H9 (cell line): ENCODE measurements around the gene PHACTR1. TPM values are rescaled to one million over a fixed set of nuclear protein-coding genes. Genes with fewer than 3 reads are reported as not detected.
A peak's percentile ranks its signal among the peaks of the same experiment; 100 is the strongest.

ENCODE experiments used
- DNase-seq: peaks from one replicate; pipeline ENCODE4 v3.0.0-alpha.2; 2017
- H2AFZ ChIP-seq: one replicate; pipeline ENCODE4 v1.6.1; 2013; ENCODE audit warnings: mild to moderate bottlenecking, low read length, control low read depth, moderate library complexity
- H2AK5ac ChIP-seq: 2 replicates; pipeline ENCODE4 v1.6.1; 2013; ENCODE audit warnings: low read length, control low read depth, mixed read lengths; ENCODE audit not compliant: insufficient read length
- H2BK120ac ChIP-seq: one replicate; pipeline ENCODE4 v1.6.1; 2013; ENCODE audit warnings: low read depth, mild to moderate bottlenecking, low read length, control low read depth, inconsistent platforms; ENCODE audit not compliant: poor library complexity, severe bottlenecking
- H2BK12ac ChIP-seq: 2 replicates; pipeline ENCODE4 v1.6.1; 2013; ENCODE audit warnings: low read length, control low read depth, mixed read lengths, low read depth; ENCODE audit not compliant: insufficient read length
- H2BK15ac ChIP-seq: 2 replicates; pipeline ENCODE4 v1.6.1; 2013; ENCODE audit warnings: low read depth, low read length, control low read depth
- H2BK20ac ChIP-seq: one replicate; pipeline ENCODE4 v1.6.1; 2013; ENCODE audit warnings: low read depth, mild to moderate bottlenecking, low read length, control low read depth, inconsistent platforms; ENCODE audit not compliant: poor library complexity, severe bottlenecking
- H2BK5ac ChIP-seq: 2 replicates; pipeline ENCODE4 v1.6.1; 2013; ENCODE audit warnings: low read length, control low read depth, mixed read lengths; ENCODE audit not compliant: insufficient read length
- H3K14ac ChIP-seq: 2 replicates; pipeline ENCODE4 v1.6.1; 2013; ENCODE audit warnings: low read length, control low read depth; ENCODE audit not compliant: insufficient read depth
- H3K18ac ChIP-seq: 2 replicates; pipeline ENCODE4 v1.6.1; 2013; ENCODE audit warnings: low read depth, mild to moderate bottlenecking, mixed read lengths, low read length, control low read depth; ENCODE audit not compliant: insufficient read length
- H3K23ac ChIP-seq: 2 replicates; pipeline ENCODE4 v1.6.1; 2013; ENCODE audit warnings: low read length, control low read depth, mixed read lengths, low read depth; ENCODE audit not compliant: insufficient read length
- H3K23me2 ChIP-seq: 2 replicates; pipeline ENCODE4 v1.6.1; 2013; ENCODE audit warnings: low read depth, mild to moderate bottlenecking, mixed read lengths, low read length, control low read depth; ENCODE audit not compliant: insufficient read length, poor library complexity, severe bottlenecking
- H3K27ac ChIP-seq: 2 replicates; pipeline ENCODE4 v1.5.1; 2013; ENCODE audit warnings: low read length, control low read depth, mixed read lengths, low read depth; ENCODE audit not compliant: insufficient read length
- H3K27me3 ChIP-seq: 2 replicates; pipeline ENCODE4 v1.6.1; 2013; ENCODE audit warnings: low read length, control low read depth, inconsistent platforms; ENCODE audit not compliant: insufficient read depth
- H3K4ac ChIP-seq: 2 replicates; pipeline ENCODE4 v1.6.1; 2013; ENCODE audit warnings: low read depth, mild to moderate bottlenecking, control low read depth, inconsistent platforms, low read length, moderate library complexity
- H3K4me1 ChIP-seq: 2 replicates; pipeline ENCODE4 v1.6.1; 2013; ENCODE audit warnings: low read length, control low read depth, inconsistent platforms; ENCODE audit not compliant: insufficient read depth
- H3K4me2 ChIP-seq: 2 replicates; pipeline ENCODE4 v1.6.1; 2013; ENCODE audit warnings: low read length, control low read depth, mixed read lengths; ENCODE audit not compliant: insufficient read length, insufficient read depth
- H3K56ac ChIP-seq: 2 replicates; pipeline ENCODE4 v1.6.1; 2013; ENCODE audit warnings: low read depth, mild to moderate bottlenecking, mixed read lengths, low read length, control low read depth; ENCODE audit not compliant: insufficient read length
- H3K79me1 ChIP-seq: 2 replicates; pipeline ENCODE4 v1.6.1; 2013; ENCODE audit warnings: low read depth, mild to moderate bottlenecking, moderate library complexity, low read length, control low read depth, inconsistent platforms; ENCODE audit not compliant: insufficient read depth, poor library complexity, severe bottlenecking
- H3K79me2 ChIP-seq: 2 replicates; pipeline ENCODE4 v1.6.1; 2013; ENCODE audit warnings: low read length, control low read depth, inconsistent platforms; ENCODE audit not compliant: insufficient read depth
- H3K9ac ChIP-seq: 2 replicates; pipeline ENCODE4 v1.6.1; 2013; ENCODE audit warnings: low read length, control low read depth, mixed read lengths; ENCODE audit not compliant: insufficient read length; ENCODE audit errors: extremely low read depth
- H3K9me3 ChIP-seq: one replicate; pipeline ENCODE4 v1.6.1; 2013; ENCODE audit warnings: low read depth, low read length, inconsistent platforms; ENCODE audit not compliant: control insufficient read depth
- H3T11ph ChIP-seq: one replicate; pipeline ENCODE4 v1.6.1; 2013; ENCODE audit warnings: mild to moderate bottlenecking, low read length, control low read depth, inconsistent platforms
- H4K20me1 ChIP-seq: one replicate; pipeline ENCODE4 v1.6.1; 2013; ENCODE audit not compliant: control insufficient read depth, insufficient read length, insufficient read depth
- H4K5ac ChIP-seq: 2 replicates; pipeline ENCODE4 v1.6.1; 2013; ENCODE audit warnings: low read depth, mild to moderate bottlenecking, mixed read lengths, low read length, control low read depth; ENCODE audit not compliant: insufficient read length
- H4K8ac ChIP-seq: replicated peaks from 2 replicates; pipeline ENCODE4 v1.6.1; 2013; ENCODE audit warnings: low read length, control low read depth, mixed read lengths, low read depth; ENCODE audit not compliant: insufficient read length
- H4K91ac ChIP-seq: 2 replicates; pipeline ENCODE4 v1.6.1; 2013; ENCODE audit warnings: low read depth, mild to moderate bottlenecking, moderate library complexity, mixed read lengths, low read length, control low read depth; ENCODE audit not compliant: insufficient read length
- H3K27ac Mint-ChIP-seq, 3 experiments: 2 replicates in 2 of 3; 3 replicates in 1 of 3; pipeline ENCODE4 v1.8.0; 2020 to 2021; ENCODE audit warnings: mixed read lengths in 3 of 3, mild to moderate bottlenecking in 1 of 3, moderate library complexity in 1 of 3
- H3K27me3 Mint-ChIP-seq: 2 replicates; pipeline ENCODE4 v1.8.0; 2021; ENCODE audit warnings: low read depth, mild to moderate bottlenecking, moderate library complexity, mixed read lengths
- H3K36me3 Mint-ChIP-seq, 3 experiments: 2 replicates in 2 of 3; 3 replicates in 1 of 3; pipeline ENCODE4 v1.8.0; 2020 to 2021; ENCODE audit warnings: low read depth in 3 of 3, mixed read lengths in 3 of 3; ENCODE audit not compliant: insufficient read depth in 1 of 3
- H3K4me1 Mint-ChIP-seq, 2 experiments: 2 replicates each; pipeline ENCODE4 v1.8.0; 2020; ENCODE audit warnings: mixed read lengths in 2 of 2
- H3K4me3 Mint-ChIP-seq, 2 experiments: 2 replicates in 1 of 2; 3 replicates in 1 of 2; pipeline ENCODE4 v1.8.0; 2020 to 2021; ENCODE audit warnings: mild to moderate bottlenecking in 2 of 2, mixed read lengths in 2 of 2, moderate library complexity in 1 of 2
- H3K9me3 Mint-ChIP-seq, 2 experiments: 2 replicates in 1 of 2; 3 replicates in 1 of 2; pipeline ENCODE4 v1.8.0; 2020; ENCODE audit warnings: mild to moderate bottlenecking in 2 of 2, mixed read lengths in 2 of 2, moderate library complexity in 1 of 2
- WGBS: extraction: QIAGEN DNeasy Blood & Tissue Kit; methylation state at CpG from one replicate; pipeline ENCODE4 v1.1.7; 2013; ENCODE audit warnings: missing lambda C conversion rate, low lambda C conversion rate, mixed read lengths; ENCODE audit not compliant: insufficient read length; ENCODE audit errors: extremely low coverage; 5-methylcytosine and 5-hydroxymethylcytosine counted together
- total RNA-seq: library from RNA; stranded (reverse); gene quantifications from 2 replicates; pipeline ENCODE4 v1.2.1, GENCODE V29; 2021
- TF ChIP-seq, protein P1 (sequence below): fragments of 200-600 bp; sonication (generic); conservative IDR thresholded peaks from 3 replicates; pipeline ENCODE4 v1.8.0; 2021; ENCODE audit warnings: antibody characterized with exemption, mild to moderate bottlenecking

PHACTR1 gene
- total RNA-seq, 1 experiment from 2014 or later = 15.9 TPM

DNA sequence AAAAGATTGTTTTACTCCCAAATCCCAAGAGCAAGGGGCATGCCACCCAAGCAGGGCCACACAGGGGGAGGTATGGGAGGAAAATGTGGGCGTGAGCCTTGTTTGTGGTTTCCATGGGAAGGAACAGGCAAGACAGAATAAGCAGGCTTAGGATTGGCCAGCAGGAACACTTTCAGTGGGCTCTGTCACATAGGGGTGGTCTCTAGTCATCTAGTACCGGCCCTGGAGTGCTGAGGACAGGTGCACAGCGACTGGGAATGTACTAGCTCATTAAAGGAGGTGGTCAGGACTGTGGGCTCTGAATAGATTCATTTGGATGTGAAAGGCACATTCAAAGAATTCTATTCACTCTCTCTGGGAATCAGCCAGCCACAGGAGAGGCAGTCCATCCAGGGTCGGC lies 436.2 kb downstream of the PHACTR1 start:
- Histone ChIP-seq H2BK5ac (no peak overlapping the region), H3K9me3 (no peaks in the 10 kb centered on the region), H3K56ac (no peak overlapping the region), H4K91ac (no peak overlapping the region), H2BK120ac (no peak overlapping the region), H2AFZ (no peak overlapping the region), H3K9ac (no peak overlapping the region), H3K4ac (no peak overlapping the region), H2BK15ac (no peak overlapping the region), H2AK5ac (no peak overlapping the region), H3K79me1 (no peaks in the 10 kb centered on the region), H4K5ac (no peak overlapping the region), H4K20me1 (no peaks in the 10 kb centered on the region), H2BK12ac (no peak overlapping the region), H3K18ac (no peak overlapping the region), H3K27ac (no peak overlapping the region), H2BK20ac (no peak overlapping the region), H3K4me2 (peak overlapping the region; percentile 23), H4K8ac (no peak overlapping the region), H3T11ph (no peak overlapping the region), H3K79me2 (no peaks in the 10 kb centered on the region), H3K23me2 (no peaks in the 10 kb centered on the region), H3K14ac (no peak overlapping the region), H3K4me1 (peaks cover 12% of the 10 kb centered on the region; the same call in 1 of the 2 replicates), H3K23ac (no peak overlapping the region), H3K27me3 (no peaks in the 10 kb centered on the region)
- Mint-ChIP-seq H3K27me3 (no peaks in the 10 kb centered on the region), H3K36me3 (no peaks in the 10 kb centered on the region), H3K4me1 (peaks cover 36 to 39% of the 10 kb centered on the region in 2 experiments), H3K27ac (peak overlapping the region in 2 of 3 experiments; percentile 69 to 80; a peak in 4 of 7 replicates), H3K9me3 (no peaks in the 10 kb centered on the region), H3K4me3 (no peak overlapping the region; a peak in 1 of 5 replicates)
- no CpG with 5 or more reads among the region's 4 CpGs for WGBS
- peak; percentile 75 for DNase-seq
- TF ChIP-seq, protein P1, sequence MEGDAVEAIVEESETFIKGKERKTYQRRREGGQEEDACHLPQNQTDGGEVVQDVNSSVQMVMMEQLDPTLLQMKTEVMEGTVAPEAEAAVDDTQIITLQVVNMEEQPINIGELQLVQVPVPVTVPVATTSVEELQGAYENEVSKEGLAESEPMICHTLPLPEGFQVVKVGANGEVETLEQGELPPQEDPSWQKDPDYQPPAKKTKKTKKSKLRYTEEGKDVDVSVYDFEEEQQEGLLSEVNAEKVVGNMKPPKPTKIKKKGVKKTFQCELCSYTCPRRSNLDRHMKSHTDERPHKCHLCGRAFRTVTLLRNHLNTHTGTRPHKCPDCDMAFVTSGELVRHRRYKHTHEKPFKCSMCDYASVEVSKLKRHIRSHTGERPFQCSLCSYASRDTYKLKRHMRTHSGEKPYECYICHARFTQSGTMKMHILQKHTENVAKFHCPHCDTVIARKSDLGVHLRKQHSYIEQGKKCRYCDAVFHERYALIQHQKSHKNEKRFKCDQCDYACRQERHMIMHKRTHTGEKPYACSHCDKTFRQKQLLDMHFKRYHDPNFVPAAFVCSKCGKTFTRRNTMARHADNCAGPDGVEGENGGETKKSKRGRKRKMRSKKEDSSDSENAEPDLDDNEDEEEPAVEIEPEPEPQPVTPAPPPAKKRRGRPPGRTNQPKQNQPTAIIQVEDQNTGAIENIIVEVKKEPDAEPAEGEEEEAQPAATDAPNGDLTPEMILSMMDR = no peak
